GM18873 (cell line): ENCODE data around the gene SLC49A3.
"Not testable (repeated sequence)": the region's sequence is repeated elsewhere in the genome, so short reads cannot be mapped to it uniquely, and the experiment has no call there.

Experiments used
- ATAC-seq: cut with Tn5 transposase; IDR thresholded peaks from one replicate; pipeline ENCODE4 v1.9.1; 2021; ENCODE audit warnings: mild to moderate bottlenecking, moderate library complexity, moderate number of reproducible peaks; ENCODE audit not compliant: unreplicated experiment, low FRiP score

The SLC49A3 gene

DNA sequence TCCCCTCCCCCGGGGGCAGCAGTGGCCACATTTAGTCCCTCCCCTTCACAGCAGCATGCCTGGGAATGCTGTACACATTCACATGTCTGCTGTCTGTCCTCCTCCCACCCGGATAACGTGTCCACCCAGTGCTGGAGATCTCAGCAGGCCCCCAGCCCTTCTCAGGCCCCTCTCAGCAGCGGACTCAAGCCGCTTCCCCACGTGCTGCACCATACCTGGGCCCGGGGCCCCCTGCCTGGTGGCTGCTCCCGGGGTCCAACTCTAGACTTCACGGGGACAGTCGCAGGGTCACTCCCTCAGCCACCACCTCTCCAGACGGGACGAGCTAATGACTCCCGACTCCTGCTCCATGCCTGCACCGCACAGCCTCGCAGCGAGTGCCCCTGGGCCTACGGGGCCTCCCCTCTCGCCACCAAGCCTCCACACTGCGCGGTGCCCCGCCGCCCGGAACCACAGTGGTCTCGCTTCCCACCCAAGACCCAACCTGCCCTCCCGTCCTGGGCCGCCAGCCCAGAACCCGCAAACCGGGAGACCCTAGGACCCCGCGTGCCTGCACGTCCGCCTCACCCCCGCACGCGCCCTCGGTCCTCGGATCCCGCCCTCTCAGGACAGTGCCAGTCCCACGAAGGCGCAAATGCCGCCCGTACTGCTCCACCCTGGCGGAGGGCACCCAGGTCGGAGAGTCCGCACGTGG is 15.4 kb upstream of the SLC49A3 start:
- ATAC-seq, result no peak

GRCh38 chr4:703336-704197 is 14.6 kb upstream of the SLC49A3 start:
- no peak for ATAC-seq

GRCh38 chr4:702618-703048 is 13.7 kb upstream of the SLC49A3 start:
- ATAC-seq, result no peak

GRCh38 chr4:700587-701264 is 11.8 kb upstream of the SLC49A3 start:
- no peak for ATAC-seq

DNA sequence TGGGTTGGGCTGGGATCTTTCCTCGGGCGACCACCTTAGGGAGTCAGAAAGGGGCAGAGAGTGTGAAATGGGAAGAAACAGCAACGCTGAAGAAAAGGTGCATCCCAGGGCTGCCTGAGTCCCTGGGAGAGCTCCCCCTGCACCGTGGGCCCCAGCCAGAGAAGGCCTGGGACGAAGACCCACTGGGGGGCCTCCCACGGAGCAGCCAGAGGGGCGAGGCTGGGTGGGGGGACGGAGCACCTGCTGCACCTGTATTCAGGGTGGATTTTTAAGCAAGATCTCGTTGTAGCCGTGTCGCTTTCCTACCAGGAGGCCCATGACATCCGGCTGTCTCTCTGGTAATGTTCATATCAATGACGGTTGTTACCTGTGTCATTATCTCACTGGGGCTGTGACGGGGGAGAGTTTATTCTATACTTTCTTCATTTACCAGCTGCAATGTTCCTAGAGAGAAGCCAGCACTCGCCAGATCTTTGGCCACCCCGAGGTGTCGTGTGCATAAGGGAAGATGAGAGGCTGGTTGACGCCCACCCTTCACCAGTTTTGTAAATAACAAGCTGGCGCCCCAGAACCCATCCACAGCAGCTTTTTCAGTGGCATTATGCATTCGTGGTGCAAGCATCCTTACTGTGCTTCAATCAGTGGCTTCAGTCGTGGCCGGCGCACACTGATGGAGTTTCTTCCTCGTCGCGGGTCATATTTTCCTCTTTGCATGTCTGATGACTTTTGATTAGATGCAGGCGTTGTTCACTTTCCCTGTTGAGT is 11.0 kb upstream of the SLC49A3 start:
- ATAC-seq, result no peak

GRCh38 chr4:694341-694940 is 5.5 kb upstream of the SLC49A3 start:
- not testable (repeated sequence) for ATAC-seq

DNA sequence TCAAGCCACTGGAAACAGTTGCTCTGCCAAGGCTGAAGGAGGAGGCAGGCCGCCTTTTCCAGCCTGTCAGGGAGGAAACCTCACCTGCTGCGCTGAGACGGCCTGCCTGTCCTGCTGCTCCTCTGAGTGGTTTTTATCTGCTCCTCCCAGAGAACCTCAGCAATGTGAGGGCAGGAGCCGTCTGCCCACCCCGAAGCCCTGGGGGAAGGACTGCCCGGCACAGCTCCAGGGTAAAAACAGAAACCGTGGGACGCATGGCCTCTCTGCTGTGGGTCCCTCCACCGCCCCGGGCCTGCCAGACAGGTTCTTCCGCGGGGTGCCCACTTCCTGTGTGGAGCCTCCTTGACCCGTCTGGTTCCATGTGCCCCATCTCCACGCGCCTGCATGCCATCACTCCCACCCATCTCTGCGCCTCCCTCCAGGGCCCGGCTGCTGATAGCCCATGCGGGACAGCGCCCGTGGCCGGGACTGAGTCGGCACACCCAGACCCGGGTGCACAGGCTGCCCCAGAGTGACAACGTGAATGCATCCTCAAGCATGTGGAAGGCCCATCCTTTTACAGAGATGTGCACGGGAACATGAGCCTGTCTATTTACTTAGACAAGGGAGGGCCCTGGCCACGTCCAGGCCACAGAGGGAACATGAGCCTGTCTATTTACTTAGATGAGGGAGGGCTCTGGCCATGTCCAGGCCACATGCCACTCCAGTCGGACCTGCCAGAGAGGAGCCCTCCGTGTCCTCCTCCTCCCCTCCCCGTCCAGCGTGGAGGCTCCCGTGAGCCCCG is 4.0 kb upstream of the SLC49A3 start:
- ATAC-seq, result no peak

- no peak for ATAC-seq
Measured at GRCh38 chr4:689723-690122, 772 bp upstream of the SLC49A3 start.

DNA sequence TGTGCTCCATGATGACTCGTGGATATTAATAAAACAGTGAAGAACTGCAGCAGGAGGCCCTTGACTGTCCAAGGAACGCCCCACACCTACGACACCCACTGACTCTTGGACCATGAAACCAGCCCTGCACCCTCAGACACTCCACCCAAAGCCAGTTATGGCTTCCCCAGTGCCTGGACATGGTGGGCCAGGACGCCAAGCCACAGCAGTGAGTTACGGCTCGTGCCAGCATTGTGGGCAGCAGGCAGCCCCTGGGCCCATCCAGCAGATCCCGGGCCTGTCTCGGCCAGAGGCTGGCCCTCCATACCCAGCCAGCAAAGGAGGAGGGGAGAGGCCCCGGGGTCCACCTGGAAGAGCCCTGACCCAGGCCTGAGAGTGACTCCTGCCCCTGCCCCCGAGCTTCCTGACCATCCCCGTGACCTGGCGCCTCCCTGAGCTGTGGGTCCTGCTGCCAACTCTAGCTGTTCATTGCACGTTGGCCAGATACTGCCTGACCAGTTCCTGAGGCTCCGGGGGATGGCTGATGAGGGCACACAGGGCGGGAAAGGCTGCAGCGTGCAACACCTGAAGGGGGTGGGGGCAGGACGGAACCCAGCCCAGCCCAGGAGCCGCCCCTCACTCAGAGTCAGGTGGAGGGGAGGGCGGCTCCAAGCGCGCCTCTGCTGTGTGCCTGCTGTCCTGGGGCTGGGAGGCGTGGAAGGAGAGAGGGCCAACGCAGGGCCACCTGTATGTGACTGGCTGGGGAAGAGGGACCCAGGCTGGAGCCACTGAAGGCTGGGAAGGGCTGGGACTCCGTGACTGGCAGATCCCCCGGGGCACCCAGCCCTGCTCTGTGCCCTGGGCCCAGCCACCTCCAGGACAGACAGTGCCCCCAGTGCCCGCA is 739 bp downstream of the SLC49A3 start:
- ATAC-seq, result no peak

DNA sequence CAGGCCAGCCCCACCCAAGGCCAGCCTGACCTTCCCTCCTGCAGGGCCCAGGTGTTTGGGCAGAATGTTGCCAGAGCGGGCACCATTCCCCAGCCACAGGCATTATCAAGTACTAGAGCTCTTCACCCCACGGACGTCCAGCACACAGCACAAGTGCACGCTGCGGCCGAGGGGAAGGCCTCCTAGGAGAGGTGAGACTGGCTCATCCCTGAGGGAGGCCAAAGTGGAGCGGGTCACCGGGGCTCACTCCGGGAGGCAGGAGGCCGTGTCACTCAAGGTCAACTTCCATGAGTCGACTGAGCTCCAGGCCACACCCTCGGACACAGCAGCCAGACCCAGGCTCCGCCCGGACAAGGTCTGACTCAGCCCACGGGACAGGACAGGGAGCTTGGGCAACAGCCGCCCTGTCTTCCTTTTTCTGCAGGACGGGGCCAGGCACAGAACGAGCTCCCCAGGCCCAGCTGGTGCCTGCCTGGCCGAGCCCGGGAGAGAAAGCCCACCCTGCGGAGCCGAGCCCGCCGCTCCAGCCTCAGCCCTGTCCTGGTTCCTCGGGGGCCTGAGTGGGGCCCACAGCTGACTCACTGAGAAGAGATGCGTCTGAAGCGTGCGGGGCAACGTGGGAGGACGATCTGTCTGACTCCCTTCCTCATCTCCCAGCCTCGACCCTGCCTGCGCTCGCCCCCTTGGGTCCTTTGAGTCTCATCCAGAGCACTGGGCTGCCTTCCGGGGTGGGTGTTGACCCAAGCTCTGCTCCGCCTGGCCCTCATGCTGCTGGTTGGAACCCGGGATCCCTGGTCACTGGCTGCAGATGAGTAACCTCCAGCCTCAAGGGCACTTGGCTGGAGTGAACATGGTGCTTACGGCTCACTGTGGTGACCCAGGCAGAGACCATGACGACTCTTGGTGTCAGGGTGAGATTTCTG is 1.6 kb downstream of the SLC49A3 start:
- ATAC-seq, result no peak

DNA sequence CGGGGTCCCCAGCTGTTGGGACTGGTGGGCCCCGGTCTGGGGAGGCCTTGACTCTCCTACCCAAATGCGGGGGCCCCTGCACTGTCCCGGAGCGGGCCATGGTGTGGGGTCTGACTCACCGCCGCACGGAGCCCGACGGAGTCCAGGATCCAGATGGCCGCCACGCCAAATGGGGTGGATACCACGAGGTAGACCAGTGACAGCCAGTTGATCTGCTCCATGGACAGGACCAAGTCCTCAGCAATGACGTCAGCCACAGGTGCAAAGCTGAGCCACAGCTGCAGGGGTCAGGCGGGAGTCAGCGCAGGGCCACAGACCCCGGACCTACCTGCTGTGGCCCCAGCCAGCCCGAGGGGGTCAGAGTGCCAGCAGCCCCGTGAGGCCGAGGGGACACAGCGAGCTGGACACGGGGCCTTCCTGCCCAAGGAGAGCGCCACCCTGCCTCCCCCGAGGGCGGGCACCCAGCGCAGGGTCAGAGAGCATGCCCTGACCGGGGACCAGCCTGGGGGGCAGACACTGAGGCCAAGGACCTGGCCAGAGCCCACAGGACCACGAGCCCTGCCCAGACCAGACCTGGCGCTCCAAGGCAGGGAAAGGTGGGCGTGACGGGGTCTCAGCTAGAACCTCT is 2.4 kb downstream of the SLC49A3 start:
- no peak for ATAC-seq

DNA sequence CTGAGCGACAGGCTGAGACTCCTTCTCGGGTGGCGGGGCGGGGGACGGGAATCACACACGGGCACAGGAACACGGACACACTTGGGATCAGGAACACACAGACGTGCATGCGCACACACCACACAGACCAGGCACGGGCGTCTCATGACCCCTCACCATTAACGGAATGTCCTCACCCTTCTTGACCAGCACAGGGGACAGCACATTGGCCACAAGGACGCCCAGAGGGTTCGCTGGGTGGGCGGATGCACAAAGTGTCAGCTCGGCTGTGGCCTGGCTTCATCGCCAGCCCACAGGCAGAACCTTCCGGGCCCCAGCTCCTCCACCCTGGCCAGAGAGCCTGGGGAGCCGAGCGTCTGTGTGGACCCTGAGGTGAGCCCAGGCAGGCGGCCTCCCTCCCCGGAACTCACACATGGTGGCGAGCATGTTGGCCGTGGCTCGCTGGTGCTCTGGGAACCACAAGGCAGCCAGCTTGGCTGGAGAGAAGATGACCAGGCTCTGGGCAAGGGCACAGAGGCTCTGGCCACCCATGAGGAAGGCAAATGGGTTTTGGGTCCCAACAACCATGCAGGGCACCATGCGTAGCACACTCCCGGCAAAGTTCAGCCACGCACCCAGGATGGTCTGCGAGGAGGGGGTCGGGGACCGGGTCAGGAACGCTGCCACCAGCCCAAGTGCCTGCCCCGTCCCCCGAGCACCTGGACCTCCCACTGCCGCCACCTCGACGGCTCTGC is 3.1 kb downstream of the SLC49A3 start:
- ATAC-seq, result no peak

DNA sequence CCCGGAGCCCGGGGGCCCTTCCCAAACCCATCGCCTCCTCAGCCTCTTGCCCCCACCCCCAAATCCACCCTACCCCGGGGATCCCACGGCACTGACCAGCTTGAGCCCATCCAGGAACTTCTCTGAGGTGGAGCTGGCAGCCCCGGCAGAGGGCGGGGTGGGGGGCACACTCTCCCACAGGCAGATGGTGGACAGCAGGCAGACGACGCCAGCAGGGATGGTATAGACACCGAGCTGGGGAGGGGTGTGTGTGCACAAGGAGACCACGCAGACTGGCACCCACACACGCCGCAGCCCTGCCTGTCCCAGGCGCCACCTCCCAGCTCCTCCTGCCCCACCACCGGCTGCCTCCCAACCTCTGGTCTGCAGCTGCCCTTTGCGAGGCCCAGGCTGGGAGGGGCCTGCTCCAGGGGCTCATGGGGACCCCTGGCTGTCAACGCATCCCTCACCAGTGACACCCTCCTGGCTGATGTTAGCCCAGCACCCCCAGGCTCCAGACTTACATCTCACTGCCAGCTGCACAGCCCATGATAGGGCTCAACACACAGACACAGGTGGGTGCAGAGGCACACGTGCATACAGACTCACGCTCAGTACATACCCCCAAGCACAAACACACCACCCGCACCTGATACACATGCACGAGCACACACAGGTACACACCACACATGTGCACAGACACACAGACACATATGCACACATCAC is 4.2 kb downstream of the SLC49A3 start:
- no peak for ATAC-seq

- ATAC-seq, result no peak
Measured at GRCh38 chr4:683982-684622, 4.8 kb downstream of the SLC49A3 start.

DNA sequence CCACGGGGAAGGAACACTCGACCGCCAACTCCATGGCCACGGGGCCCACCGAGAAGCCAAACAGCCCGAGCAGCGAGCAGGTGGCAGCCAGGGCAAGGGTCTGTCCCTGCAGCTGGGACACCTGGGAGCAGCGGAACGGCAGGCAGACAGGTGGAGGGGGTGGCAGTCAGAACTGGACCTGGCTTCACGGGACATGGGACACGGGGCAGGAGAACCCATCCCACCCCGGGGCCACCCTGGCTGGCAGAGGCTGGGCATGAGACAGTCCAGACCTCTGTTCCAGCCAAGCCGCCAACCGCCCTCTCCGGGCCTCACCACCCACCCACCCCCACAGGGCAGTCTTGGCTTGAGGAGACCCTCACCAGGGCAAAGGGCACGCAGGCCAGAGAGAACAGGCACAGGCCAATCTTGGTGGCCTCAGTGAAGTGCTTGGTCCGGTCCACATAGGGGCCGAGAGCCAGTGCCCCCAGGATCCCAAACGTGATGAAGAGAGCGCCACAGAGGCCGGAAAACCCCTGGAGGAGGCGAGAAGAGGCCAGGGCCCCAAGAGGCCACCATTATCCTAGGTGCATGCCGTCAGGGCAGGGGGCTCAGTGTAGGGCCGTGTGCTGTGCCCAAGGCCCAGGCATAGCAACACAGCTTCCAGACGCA is 5.6 kb downstream of the SLC49A3 start:
- ATAC-seq, result no peak
